ENCODE results near the gene GATA2.

Gene GATA2

DNA sequence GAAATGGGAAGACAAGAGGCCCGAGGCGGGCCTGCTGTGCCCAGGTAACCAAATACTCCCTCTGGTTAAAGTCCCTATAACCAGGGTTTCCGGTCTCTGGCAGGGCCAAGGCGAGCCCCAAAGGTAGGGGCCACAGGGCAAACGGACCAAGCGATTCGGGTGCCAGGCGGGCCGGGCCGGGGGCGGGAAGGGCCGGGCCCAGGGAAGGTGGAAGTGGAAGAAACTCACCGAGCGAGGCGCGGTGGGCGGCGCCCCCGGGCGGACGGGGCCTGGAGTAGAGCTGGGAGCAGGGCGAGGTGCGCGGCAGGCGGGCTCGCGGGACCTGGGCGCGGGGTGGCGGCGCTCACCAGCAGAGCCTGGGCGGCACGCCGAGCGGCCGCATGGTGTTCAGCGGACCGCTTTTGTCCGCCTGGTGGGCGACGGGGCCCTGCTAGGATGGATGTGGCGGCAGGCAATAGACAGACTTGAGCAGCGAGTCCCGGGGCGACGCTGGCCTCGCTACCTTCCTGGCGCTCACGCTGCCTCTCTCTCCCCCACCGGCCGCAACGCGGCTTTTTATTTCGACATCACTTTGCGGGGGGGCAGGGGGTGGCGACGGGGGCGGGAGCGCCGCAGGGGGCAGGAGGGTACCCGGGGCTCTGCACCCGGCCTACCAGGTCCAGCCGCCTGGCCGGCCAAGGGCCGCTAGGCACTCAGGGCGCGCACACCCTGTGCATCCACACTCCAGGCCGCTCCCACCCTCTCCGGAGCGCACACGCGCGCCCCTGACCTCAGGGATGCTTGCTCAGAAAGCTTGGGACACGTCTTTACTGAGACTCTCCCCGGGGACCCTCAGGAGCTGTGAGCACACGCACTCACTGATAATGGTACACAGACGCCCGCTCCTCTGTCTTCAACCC is at the start of gene GATA2:
TSS of gene GATA2 (minus strand) at position 531 of the 899 bp plus-strand sequence. CDS start 6,170 bp downstream, outside the sequence.
- no peak for DNase-seq

- DNase-seq, result no peak
Measured at GRCh38 chr3:128541246-128541645, 48.2 kb upstream of the GATA2 start.

- no peak for DNase-seq
Measured at GRCh38 chr3:128539376-128539775, 46.4 kb upstream of the GATA2 start.

- no peak for DNase-seq
Measured at GRCh38 chr3:128537091-128537703, 44.2 kb upstream of the GATA2 start.

GRCh38 chr3:128532012-128532983 is 39.3 kb upstream of the GATA2 start:
- DNase-seq, result no peak

GRCh38 chr3:128524374-128525299 is 31.6 kb upstream of the GATA2 start:
- DNase-seq, result no peak

GRCh38 chr3:128523591-128523990 is 30.6 kb upstream of the GATA2 start:
- DNase-seq, result no peak

DNA sequence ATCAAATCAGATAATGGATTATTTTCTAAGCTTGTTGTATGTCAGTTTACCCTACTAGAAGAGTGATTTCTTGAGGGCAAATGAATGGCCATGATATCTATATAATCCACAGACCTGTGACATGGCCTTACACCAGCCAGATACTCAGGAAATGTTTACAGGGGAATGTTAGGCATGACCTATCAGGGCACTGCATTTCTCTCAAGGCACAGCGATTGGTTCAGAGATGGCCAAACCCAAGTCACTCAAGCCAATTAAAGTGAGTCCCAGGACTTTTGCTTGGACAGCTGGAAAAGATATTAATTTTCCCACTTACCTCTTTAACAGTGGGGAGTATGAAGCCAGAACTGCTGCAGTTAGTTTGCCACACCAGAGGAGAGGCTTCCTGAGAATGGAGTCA is 28.7 kb upstream of the GATA2 start:
- no peak for DNase-seq

GRCh38 chr3:128518587-128519490 is 25.8 kb upstream of the GATA2 start:
- DNase-seq, result no peak

DNA sequence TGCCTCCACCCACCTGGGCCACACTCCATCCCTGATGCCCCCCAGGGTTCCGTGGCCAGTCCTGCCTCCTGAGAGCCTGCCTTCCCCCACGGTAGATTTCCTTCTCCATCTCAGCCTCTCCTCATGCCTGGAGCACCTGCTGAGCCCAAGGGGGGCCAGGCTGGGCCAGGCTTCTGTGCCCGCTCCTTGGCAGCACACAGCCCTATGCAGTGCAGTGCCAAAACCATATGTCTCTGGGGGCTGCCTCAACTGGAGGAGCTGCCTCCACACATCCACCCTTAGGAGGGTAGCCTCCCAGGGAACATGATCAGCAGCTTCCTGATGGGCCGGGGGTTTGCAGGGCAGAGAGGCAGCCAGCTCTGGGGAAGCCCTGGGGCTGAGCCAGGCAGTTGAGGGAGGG is 24.6 kb upstream of the GATA2 start:
- DNase-seq, result no peak

DNA sequence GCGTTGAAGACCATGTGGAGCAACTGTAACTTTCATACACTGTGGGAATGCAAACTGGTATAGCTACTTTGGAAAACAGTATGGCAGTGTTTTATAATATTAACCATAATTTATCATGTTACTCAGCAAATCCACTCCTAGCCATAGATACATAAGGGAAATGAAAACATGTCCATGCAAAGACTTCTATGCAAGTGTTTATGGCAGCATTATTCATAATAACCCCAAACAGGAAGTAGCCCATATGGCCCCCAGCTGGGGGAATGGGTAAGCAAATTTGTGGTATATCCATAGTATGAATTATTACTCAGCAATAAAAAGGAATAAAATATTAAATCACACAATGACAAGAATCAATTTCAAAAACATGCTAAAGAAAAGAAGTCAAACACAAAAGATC is 23.0 kb upstream of the GATA2 start:
- no peak for DNase-seq

- no peak for DNase-seq
Measured at GRCh38 chr3:128508852-128509251, 15.9 kb upstream of the GATA2 start.

GRCh38 chr3:128506754-128507153 is 13.8 kb upstream of the GATA2 start:
- DNase-seq, result no peak

DNA sequence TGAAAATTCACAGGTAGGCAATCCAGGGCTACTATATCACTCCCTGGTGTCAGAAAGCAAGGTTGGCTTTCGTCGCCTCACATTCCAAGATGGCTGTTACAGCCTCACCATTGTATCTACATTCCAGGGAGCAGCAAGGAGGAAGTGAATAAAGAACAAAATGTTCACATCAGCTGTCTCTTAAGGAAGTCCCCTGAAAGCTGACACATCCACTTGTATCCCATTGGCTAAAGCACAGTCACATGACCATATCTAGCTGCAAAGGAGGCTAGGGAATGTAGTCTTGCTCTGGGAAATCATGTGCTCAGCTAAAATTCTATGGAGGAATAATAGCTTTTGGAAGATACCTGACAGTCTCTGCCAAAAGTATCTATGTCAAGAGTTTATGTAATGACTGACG is 12.8 kb upstream of the GATA2 start:
- DNase-seq, result no peak

DNA sequence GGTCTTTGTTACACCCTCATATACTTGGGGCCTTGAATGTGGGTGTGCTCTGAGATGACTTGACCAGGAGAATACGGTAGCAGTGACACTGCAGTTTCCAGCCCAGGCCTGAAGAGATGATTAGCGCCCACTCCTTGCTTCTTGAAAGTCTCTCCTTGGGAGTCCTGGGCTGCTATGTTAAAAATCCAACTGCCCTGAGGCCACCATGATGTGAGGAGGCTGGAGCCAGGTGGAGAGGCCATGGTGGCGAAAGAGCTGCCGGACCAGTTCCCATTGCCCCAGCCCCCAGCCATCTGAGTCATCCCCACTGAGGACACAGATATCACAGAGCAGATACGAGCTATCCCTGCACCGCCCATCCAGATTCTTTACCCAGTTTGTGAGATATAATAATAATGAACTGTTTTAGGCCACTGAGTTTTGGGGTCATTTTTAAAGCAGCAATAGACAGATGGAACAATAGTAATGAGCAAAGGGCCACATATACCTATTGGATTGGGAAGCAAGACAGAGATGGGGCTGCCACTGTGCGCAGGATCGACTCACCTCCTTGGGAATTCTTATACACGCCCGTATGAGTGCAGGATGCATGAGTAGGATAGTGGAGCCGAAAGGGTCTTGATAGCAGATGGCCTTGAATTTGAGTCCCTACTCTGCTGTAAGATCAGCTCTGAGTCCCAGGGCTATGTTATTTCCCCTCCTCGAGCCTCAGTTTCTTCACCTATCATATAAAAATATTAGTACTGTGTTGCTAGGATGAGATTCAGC is 12.1 kb upstream of the GATA2 start:
- no peak for DNase-seq

DNA sequence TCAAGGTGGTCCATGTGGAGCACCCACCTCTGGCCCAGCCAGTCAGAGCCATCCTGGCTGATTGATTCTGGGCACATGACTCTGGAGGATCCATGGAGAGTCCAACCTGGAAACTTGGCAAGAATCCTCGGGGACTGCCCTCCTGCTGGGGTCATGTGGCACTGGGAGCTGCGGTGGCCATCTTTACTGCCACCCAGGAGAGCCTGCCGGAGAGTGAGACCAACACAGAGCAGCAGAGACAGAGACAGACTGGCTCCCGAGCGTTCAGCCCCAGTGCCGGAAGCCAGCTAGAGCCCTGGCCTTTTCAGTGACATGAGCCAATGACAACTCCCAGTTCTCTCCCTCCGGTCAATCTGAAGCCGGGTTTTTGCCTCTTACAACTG is 11.5 kb upstream of the GATA2 start:
- no peak for DNase-seq

DNA sequence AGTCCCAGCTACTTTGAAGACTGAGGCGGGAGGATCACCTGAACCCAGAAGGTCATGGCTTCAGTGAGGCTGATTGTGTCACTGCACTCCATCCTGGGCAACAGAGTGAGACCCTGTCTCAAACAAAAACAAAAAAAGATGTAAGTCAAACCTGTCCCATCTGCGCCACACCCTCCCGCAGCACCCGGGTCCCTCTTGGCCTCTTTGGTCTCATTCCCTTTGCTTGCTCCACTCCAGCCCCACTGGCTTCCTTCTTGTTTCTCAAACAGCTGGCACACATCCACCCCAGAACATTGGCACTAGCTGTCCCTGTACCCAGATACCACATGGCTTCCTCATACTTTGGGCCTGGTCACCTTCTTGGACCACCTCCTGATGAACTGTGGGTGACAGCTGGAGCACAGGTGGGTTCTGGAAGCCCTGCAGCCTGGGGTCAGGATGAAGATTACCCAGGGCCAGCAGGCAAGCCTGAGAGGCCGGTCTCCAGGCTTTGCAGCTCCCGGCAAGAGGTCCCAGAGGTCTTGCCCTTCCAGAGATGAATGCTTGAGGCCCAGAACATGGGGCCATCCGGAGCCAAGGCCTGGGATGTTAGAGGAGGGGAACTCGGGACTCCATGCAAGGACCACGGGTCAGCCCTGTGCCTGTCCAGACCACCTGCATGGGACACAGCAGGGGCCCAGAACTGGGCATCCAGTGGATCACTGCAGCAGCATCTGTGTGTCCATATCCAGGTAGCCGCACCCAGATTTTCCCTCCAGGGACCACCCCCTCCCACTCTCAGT is 10.9 kb upstream of the GATA2 start:
- no peak for DNase-seq

- DNase-seq, result no peak
Measured at GRCh38 chr3:128503164-128503651, 10.2 kb upstream of the GATA2 start.

- DNase-seq, result no peak
Measured at GRCh38 chr3:128502712-128503111, 9.7 kb upstream of the GATA2 start.
